IPS-NIHi7 (cell line): ENCODE data around the gene SPANXN5.
"Not testable (repeated sequence)": the region's sequence is repeated elsewhere in the genome, so short reads cannot be mapped to it uniquely, and the experiment has no call there.

Source experiments
- DNase-seq: peaks from one replicate; pipeline ENCODE4 v3.0.0; 2012; ENCODE audit warnings: mixed read lengths; ENCODE audit errors: extremely low spot score

SPANXN5 gene, protein sequence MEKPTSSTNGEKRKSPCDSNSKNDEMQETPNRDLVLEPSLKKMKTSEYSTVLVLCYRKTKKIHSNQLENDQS

DNA sequence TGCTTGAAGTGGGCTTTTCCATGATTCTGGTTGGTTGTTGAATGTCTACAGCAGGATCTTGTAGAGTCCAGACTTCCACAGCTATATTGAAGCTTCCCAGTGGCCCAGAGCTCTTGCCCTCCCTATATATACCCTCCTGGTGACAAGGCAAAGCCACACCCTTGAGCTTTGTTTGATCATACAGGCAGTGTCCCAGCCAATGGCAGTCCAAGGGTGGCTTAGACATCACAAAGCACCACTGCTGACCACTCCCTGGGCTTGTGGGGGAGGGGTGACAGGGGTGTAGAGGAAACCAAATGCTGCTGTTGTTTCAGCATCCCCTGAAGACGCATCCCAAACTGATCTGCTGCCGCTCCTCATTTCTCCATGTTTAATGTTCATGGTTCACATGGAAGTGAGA, at the start of gene SPANXN5:
TSS of gene SPANXN5 (minus strand) at position 101 of the 400 bp plus-strand sequence. CDS start at position 22, 79 bp downstream.
- not testable (repeated sequence) for DNase-seq

DNA sequence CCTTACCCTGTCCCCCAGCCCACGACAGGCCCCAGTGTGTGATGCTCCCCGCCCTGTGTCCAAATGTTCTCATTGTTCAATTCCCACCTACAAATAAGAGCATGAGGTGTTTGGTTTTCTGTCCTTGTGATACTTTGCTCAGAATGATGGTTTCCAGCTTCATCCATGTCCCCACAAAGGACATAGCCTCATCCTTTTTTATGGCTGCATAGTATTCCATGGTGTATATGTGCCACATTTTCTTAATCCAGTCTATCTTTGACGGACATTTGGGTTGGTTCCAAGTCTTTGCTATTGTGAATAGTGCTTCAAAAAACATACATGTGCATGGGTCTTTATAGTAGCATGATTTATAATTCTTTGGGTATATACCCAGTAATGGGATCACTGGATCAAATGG, 46.4 kb upstream of the SPANXN5 start:
- DNase-seq = not testable (repeated sequence)

DNA sequence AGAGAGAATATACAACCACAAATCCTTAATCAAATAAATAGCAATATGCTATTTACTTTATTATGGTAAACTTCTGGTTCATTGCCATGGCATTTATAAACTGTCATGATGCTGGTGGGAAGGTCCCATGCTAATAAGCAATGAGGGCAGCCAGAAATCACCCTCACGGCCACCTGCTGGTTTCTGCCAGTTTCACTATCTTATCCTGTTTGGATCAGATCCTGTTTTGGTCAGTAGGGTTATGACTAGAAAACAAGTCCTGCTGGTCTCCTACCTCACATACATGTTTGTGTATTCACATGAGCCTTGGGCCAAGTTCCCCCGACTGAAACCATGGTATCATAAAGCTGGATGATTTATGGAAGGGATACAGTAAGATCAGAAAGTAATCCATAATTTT, 41.9 kb upstream of the SPANXN5 start:
- no peak for DNase-seq

DNA sequence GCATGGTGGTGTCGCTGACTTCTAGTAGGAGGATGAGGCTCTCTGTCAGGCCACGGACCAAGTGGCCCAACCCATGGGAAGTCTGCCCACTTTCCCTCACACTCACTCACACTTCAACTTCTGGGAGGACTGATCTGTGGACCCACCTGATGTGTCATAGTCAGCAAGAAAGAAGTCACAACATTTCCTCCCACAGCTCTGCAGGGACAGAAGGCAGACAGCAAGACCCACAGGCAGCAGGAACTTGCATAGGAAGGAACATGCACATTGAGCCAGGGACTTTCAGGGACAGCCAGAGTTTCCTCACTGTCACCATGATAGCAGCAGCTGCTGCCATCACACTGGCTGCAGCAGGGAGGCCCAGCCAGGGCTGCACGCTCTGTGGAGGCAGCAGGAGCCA, 33.3 kb upstream of the SPANXN5 start:
- no peak for DNase-seq

DNA sequence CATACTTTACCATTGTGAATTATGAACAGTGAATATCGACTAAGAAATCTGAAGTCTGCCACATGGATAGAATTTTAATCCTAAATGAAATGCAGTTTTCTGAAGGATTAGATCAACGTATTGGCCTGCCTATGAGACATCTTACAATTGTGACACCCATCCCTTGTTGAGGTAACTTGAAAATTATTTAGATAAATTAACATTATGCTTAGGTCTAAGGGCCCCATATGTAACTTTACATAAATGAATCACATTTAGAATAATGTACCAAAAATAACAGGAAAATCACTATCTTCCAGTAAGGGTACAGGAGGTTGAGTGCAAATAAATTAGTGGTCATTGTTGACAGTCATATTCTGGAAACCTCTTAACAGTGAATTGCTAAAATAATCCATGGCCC, 27.4 kb upstream of the SPANXN5 start:
- DNase-seq = no peak

DNA sequence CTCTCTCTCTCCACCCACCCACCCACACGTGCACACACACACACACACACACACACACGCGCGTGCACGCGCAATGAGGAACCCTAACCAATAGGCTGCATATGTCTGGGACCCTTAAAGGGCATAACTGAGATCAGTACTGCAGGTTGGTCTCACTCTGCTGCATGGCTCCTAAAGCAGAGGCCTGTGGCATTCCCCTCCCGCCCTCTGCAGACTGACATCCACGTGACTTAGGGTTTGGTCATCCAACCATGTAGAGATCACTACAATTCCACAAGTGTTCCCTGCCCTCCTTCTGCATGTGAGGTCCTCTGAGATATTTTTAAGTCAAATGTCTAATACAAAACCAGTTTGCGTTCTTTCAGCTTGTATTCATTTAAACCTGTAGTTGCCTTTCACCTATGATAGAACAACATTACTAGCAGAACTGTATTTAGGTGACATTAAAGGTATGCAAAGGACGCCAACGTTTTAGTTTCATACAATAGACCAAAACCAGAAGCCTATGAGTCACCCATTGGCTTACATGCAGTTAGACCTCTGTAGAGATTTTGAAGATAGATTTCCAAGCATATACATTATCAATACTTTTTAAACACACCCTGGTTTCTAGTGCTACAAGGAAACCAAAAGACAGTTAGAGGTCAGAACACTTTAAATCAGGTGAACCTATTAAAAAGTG, 24.0 kb upstream of the SPANXN5 start:
- DNase-seq = no peak

DNA sequence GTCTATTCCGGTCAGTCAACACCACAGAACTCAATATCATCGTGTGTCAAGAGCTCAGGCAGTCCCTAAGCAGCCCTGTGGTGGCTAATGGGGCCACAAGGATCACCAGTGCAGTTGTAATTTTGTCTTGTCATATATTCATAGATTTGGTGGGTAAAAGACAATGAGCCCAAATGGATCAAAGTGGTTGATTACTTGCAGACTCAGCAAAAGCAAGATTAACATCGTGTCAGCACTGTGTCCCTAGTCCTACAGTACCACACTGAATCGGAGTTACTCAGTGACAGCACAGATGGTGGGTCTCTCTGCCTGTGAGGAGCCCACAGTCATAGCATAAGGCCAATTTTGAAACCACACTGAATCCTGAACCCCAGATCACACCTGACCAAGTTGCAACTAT, 22.6 kb upstream of the SPANXN5 start:
- DNase-seq = no peak

DNA sequence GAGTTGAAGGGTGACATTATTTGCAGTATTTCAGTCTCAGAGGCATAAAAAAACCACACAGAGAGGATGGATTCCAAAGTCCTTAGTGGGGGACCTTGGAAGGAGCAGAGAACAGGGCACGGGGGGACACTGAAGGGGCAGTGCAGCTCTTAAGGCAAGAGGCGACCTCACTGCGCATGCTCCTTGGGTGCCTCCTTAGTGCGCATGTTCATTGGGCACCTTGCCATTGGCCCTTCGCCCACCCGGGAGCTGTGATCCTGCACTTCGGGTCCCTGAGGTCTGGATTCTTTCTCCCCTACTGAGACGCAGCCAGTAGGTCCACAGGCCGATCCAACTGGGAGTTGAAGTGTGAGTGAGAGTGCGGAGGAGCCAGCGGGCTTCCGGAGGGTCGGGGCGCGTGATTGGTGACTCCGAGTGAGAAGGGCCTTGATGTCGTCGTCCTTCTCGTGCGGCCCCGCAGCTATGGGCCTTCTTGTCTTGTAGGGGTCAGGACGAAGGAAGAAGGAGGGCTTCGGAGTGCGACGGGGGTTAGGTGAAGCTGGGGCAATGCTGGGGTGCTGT, 13.9 kb upstream of the SPANXN5 start, which contains the start of gene XAGE5:
TSS of gene XAGE5 (plus strand) at position 223 of the 561 bp plus-strand sequence. CDS start 1,280 bp downstream, outside the sequence.
- no peak for DNase-seq

DNA sequence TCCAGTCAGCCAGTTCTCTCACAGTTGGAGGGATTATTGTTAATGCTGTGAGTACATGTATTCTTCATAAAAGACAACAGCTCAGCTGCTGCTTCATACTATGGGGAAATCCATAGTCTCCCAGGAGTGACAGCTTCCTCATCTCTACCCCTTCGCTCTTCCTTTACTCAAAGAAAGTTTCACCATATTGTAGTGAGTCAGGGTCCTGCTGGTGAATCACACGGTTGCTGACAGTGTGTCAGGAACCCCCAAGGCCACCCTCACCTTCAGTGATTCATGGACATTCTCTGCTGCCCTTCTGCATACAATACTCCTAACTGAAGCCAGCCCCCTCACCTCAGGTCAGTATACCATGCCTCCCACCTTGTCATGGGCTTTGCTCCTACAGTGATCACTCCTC, 7.6 kb upstream of the SPANXN5 start:
- not testable (repeated sequence) for DNase-seq

DNA sequence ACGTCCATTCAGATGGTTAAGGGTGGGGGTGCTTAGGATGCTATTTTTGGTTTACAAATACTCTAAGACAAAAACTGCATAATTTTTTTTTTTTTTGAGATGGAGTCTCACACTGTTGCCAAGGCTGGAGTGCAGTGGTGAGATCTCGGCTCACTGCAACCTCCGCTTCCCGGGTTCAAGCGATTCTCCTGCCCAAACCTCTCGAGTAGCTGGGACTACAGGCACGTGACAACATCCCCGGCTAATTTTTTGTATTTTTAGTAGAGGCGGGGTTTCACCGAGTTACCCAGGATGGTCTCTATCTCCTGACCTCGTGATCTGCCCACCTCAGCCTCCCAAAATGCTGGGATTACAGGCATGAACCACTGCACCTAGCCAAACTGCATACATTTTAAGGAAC, 23.7 kb downstream of the SPANXN5 start:
- DNase-seq = not testable (repeated sequence)

DNA sequence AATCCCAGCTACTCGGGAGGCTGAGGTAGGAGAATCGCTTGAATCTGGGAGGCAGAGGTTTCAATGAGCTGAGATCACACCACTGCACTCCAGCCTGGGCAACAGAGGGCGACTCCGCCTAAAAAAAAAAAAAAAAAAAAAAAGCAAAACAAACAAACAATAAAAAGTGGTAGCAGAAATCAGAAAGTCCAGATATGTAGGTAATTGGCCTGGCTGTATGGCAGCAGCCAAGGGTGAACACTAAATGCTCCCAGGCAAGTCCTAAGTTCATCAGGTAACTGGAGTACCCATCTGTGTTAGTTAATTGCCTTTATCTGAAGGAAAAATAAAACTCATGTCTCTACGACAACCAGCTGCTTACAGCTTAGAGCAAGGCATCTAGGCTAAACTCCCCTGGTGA, 31.2 kb downstream of the SPANXN5 start:
- DNase-seq = not testable (repeated sequence)

DNA sequence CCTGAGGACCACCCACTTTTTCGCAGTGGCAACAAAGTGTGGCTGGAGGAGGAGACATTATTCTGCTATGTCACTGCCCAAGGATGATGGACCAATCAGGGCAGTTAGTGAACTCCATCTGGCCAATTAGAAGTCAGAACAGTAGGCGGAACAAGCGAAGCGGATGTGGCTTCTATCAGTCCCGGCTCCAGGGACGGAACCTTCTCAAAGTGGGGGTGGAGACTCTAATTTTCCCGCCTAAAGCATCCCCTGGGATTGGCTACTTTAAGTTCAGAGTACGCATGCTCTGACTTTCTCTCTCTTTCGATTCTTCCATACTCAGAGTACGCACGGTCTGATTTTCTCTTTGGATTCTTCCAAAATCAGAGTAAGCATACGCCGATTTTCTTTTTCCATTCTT, 46.3 kb downstream of the SPANXN5 start, which contains the start of gene SSX2B:
TSS of gene SSX2B (plus strand) at position 301 of the 400 bp plus-strand sequence. CDS start 1,429 bp downstream, outside the sequence.
- not testable (repeated sequence) for DNase-seq
